Activated T-helper 1 cell treated with anti-CD3 and anti-CD28 coated beads, Interleukin-12 subunit alpha, Interleukin-12 subunit beta, Interleukin-2, Interleukin-4 antibody, amounts not matched to agents 30 ng/mL and 10 ng/mL and 1 ng/mL, durations not matched to agents 14 hours and 24 hours and 36 hours (primary cell): ENCODE data around the gene AP4S1. TPM values are rescaled to one million over a fixed set of nuclear protein-coding genes. Genes with fewer than 3 reads are reported as not detected.
"Not testable (repeated sequence)": the region's sequence is repeated elsewhere in the genome, so short reads cannot be mapped to it uniquely, and the experiment has no call there.

ENCODE experiments used
- DNase-seq: peaks from one replicate; pipeline ENCODE4 v3.0.0; 2021; ENCODE audit warnings: low spot score
- H3K27ac Mint-ChIP-seq: one replicate; pipeline ENCODE4 v1.8.0; 2021; ENCODE audit warnings: mild to moderate bottlenecking, mixed read lengths
- H3K27me3 Mint-ChIP-seq: one replicate; pipeline ENCODE4 v1.8.0; 2022; ENCODE audit warnings: mild to moderate bottlenecking, moderate library complexity, mixed read lengths; ENCODE audit not compliant: insufficient read depth
- H3K36me3 Mint-ChIP-seq: one replicate; pipeline ENCODE4 v1.8.0; 2021; ENCODE audit warnings: low read depth, mixed read lengths
- H3K4me1 Mint-ChIP-seq: one replicate; pipeline ENCODE4 v1.8.0; 2021; ENCODE audit warnings: low read depth, mixed read lengths
- H3K4me3 Mint-ChIP-seq: one replicate; pipeline ENCODE4 v1.8.0; 2021; ENCODE audit warnings: mild to moderate bottlenecking, moderate library complexity, mixed read lengths
- H3K9me3 Mint-ChIP-seq: one replicate; pipeline ENCODE4 v1.8.0; 2021; ENCODE audit warnings: mixed read lengths
- intact Hi-C: fragments of 100-400 bp; cut with micrococcal nuclease; formaldehyde crosslinking; loops from one replicate; pipeline ENCODE4 v1.15.1; 2024
- total RNA-seq: library from RNA; stranded (reverse); gene quantifications from 2 replicates; pipeline ENCODE4 v1.2.3, GENCODE V29; 2022

The AP4S1 gene
- total RNA-seq, 1 donor from 2014 or later: 8.5 TPM

- Mint-ChIP-seq H3K4me1 (peaks cover 8% of the 10 kb centered on the region), H3K9me3 (no peaks in the 10 kb centered on the region), H3K27me3 (peaks cover 2% of the 10 kb centered on the region), H3K36me3 (peaks cover 3% of the 10 kb centered on the region), H3K27ac (no peak overlapping the region), H3K4me3 (no peak overlapping the region)
- intact Hi-C loops: no loop called here
- DNase-seq: no peak
Observed at GRCh38 chr14:31036552-31036951, 11.1 kb downstream of the AP4S1 start.

GRCh38 chr14:31037709-31038221 lies 12.3 kb downstream of the AP4S1 start:
- Mint-ChIP-seq H3K36me3 (peaks cover 2% of the 10 kb centered on the region), H3K27me3 (peaks cover under 1% of the 10 kb centered on the region), H3K4me1 (peaks cover 4% of the 10 kb centered on the region), H3K4me3 (no peak overlapping the region), H3K27ac (no peak overlapping the region), H3K9me3 (no peaks in the 10 kb centered on the region)
- intact Hi-C loops: no loop called here
- no peak for DNase-seq

- no peaks in the 10 kb centered on the region for H3K9me3 Mint-ChIP-seq
- no peak for DNase-seq
- no peaks in the 10 kb centered on the region for H3K4me1 Mint-ChIP-seq
- no peaks in the 10 kb centered on the region for H3K27me3 Mint-ChIP-seq
- intact Hi-C loops: no loop called here
- H3K27ac Mint-ChIP-seq: no peak overlapping the region
- H3K36me3 Mint-ChIP-seq: peaks cover 2% of the 10 kb centered on the region
- no peak overlapping the region for H3K4me3 Mint-ChIP-seq
Observed at GRCh38 chr14:31038521-31039166, 13.2 kb downstream of the AP4S1 start.

- Mint-ChIP-seq H3K4me1 (peaks cover 6% of the 10 kb centered on the region), H3K9me3 (no peaks in the 10 kb centered on the region), H3K36me3 (peaks cover 2% of the 10 kb centered on the region), H3K27ac (no peak overlapping the region), H3K27me3 (peaks cover 4% of the 10 kb centered on the region), H3K4me3 (no peak overlapping the region)
- no peak for DNase-seq
- intact Hi-C loops: no loop called here
Observed at GRCh38 chr14:31042300-31042699, 16.9 kb downstream of the AP4S1 start.

GRCh38 chr14:31042893-31043292 lies 17.4 kb downstream of the AP4S1 start:
- intact Hi-C loops, H3K9me3 Mint-ChIP-seq, H3K4me1 Mint-ChIP-seq, H3K36me3 Mint-ChIP-seq, H3K4me3 Mint-ChIP-seq, DNase-seq, H3K27me3 Mint-ChIP-seq, H3K27ac Mint-ChIP-seq: not testable (repeated sequence)

GRCh38 chr14:31043379-31043778 lies 17.9 kb downstream of the AP4S1 start:
- H3K27ac Mint-ChIP-seq: no peak overlapping the region
- H3K27me3 Mint-ChIP-seq: peaks cover 4% of the 10 kb centered on the region
- H3K9me3 Mint-ChIP-seq: no peaks in the 10 kb centered on the region
- H3K4me3 Mint-ChIP-seq: no peak overlapping the region
- H3K36me3 Mint-ChIP-seq: peaks cover 2% of the 10 kb centered on the region
- peaks cover 6% of the 10 kb centered on the region for H3K4me1 Mint-ChIP-seq
- no peak for DNase-seq
- intact Hi-C loops: no loop called here

GRCh38 chr14:31045501-31046080 lies 20.1 kb downstream of the AP4S1 start:
- intact Hi-C loops: no loop called here
- no peak overlapping the region for H3K4me3 Mint-ChIP-seq
- no peaks in the 10 kb centered on the region for H3K36me3 Mint-ChIP-seq
- H3K4me1 Mint-ChIP-seq: peaks cover 6% of the 10 kb centered on the region
- H3K27me3 Mint-ChIP-seq: peaks cover 4% of the 10 kb centered on the region
- no peak overlapping the region for H3K27ac Mint-ChIP-seq
- H3K9me3 Mint-ChIP-seq: no peaks in the 10 kb centered on the region
- no peak for DNase-seq

- Mint-ChIP-seq H3K9me3 (no peaks in the 10 kb centered on the region), H3K27ac (no peak overlapping the region), H3K27me3 (peaks cover 4% of the 10 kb centered on the region), H3K4me3 (no peak overlapping the region), H3K36me3 (no peaks in the 10 kb centered on the region), H3K4me1 (peaks cover 6% of the 10 kb centered on the region)
- intact Hi-C loops: loop anchor here (1.0 kb wide), 1 partner anchor 21 kb away; the partner anchor contains the start of gene STRN3
- no peak for DNase-seq
Observed at GRCh38 chr14:31047503-31047902, 22.1 kb downstream of the AP4S1 start.

GRCh38 chr14:31051023-31051422 lies 25.6 kb downstream of the AP4S1 start:
- Mint-ChIP-seq H3K4me1 (peaks cover 6% of the 10 kb centered on the region), H3K4me3 (no peak overlapping the region), H3K36me3 (no peaks in the 10 kb centered on the region), H3K9me3 (no peaks in the 10 kb centered on the region), H3K27ac (no peak overlapping the region), H3K27me3 (peaks cover 3% of the 10 kb centered on the region)
- no peak for DNase-seq
- intact Hi-C loops: no loop called here

GRCh38 chr14:31051511-31051910 lies 26.1 kb downstream of the AP4S1 start:
- H3K4me1 Mint-ChIP-seq: peaks cover 6% of the 10 kb centered on the region
- H3K9me3 Mint-ChIP-seq: no peaks in the 10 kb centered on the region
- H3K36me3 Mint-ChIP-seq: no peaks in the 10 kb centered on the region
- DNase-seq: no peak
- H3K27me3 Mint-ChIP-seq: no peaks in the 10 kb centered on the region
- H3K4me3 Mint-ChIP-seq: no peak overlapping the region
- intact Hi-C loops: no loop called here
- H3K27ac Mint-ChIP-seq: no peak overlapping the region

- H3K4me1 Mint-ChIP-seq, intact Hi-C loops, H3K36me3 Mint-ChIP-seq, DNase-seq, H3K27ac Mint-ChIP-seq, H3K9me3 Mint-ChIP-seq, H3K4me3 Mint-ChIP-seq, H3K27me3 Mint-ChIP-seq: not testable (repeated sequence)
Observed at GRCh38 chr14:31052905-31053586, 27.6 kb downstream of the AP4S1 start.

GRCh38 chr14:31057035-31057434 lies 31.6 kb downstream of the AP4S1 start:
- Mint-ChIP-seq H3K27ac (no peak overlapping the region), H3K4me3 (no peak overlapping the region), H3K27me3 (no peaks in the 10 kb centered on the region), H3K36me3 (no peaks in the 10 kb centered on the region), H3K4me1 (peaks cover 5% of the 10 kb centered on the region), H3K9me3 (no peaks in the 10 kb centered on the region)
- no peak for DNase-seq
- intact Hi-C loops: no loop called here

GRCh38 chr14:31057701-31058364 lies 32.4 kb downstream of the AP4S1 start:
- no peaks in the 10 kb centered on the region for H3K27me3 Mint-ChIP-seq
- H3K4me1 Mint-ChIP-seq: peaks cover 5% of the 10 kb centered on the region
- DNase-seq: no peak
- no peaks in the 10 kb centered on the region for H3K36me3 Mint-ChIP-seq
- intact Hi-C loops: no loop called here
- H3K9me3 Mint-ChIP-seq: no peaks in the 10 kb centered on the region
- no peak overlapping the region for H3K4me3 Mint-ChIP-seq
- H3K27ac Mint-ChIP-seq: no peak overlapping the region
